GM19351 (cell line): ENCODE measurements around the gene MTHFSD.

Source experiments
- ATAC-seq: cut with Tn5 transposase; IDR thresholded peaks from one replicate; pipeline ENCODE4 v1.9.1; 2021; ENCODE audit warnings: mild to moderate bottlenecking, moderate library complexity; ENCODE audit not compliant: unreplicated experiment

Gene MTHFSD

GRCh38 chr16:86572041-86572521, 17.0 kb upstream of the MTHFSD start:
- ATAC-seq = no peak

- no peak for ATAC-seq
These were observed 16.5 kb upstream of the MTHFSD start for GRCh38 chr16:86571530-86571915.

GRCh38 chr16:86570558-86571529, 15.8 kb upstream of the MTHFSD start:
- no peak for ATAC-seq

- no peak for ATAC-seq
These were observed 14.8 kb upstream of the MTHFSD start for GRCh38 chr16:86569701-86570447.

GRCh38 chr16:86568677-86569623, 13.9 kb upstream of the MTHFSD start:
- no peak for ATAC-seq

- ATAC-seq = no peak
These were observed 12.9 kb upstream of the MTHFSD start for GRCh38 chr16:86567701-86568581.

- ATAC-seq = no peak
These were observed 12.1 kb upstream of the MTHFSD start for GRCh38 chr16:86566966-86567700.

- ATAC-seq = no peak
These were observed 11.5 kb upstream of the MTHFSD start, which contains the start of gene FOXC2 for GRCh38 chr16:86566601-86566965. FOXC2 (plus strand) TSS chr16:86566829; CDS start chr16:86567336, 507 bp downstream.

- no peak for ATAC-seq
These were observed 10.8 kb upstream of the MTHFSD start for GRCh38 chr16:86565644-86566511.

GRCh38 chr16:86565181-86565631, 10.2 kb upstream of the MTHFSD start:
- no peak for ATAC-seq

GRCh38 chr16:86563469-86564345, 8.7 kb upstream of the MTHFSD start:
- no peak for ATAC-seq

GRCh38 chr16:86562356-86562755, 7.3 kb upstream of the MTHFSD start:
- ATAC-seq = no peak

GRCh38 chr16:86559802-86560305, 4.8 kb upstream of the MTHFSD start:
- no peak for ATAC-seq

GRCh38 chr16:86558355-86559193, 3.5 kb upstream of the MTHFSD start:
- ATAC-seq = no peak

GRCh38 chr16:86557587-86557986, 2.6 kb upstream of the MTHFSD start:
- ATAC-seq = no peak

- ATAC-seq = no peak
These were observed 1.5 kb upstream of the MTHFSD start for GRCh38 chr16:86556576-86556975.
